Colon (tissue), 2 donors: Measurements from ENCODE around the gene GOLGA8N.
"Not testable (repeated sequence)": the region's sequence is repeated elsewhere in the genome, so short reads cannot be mapped to it uniquely, and the experiment has no call there.

ENCODE experiments used
- FAIRE-seq: peaks from 2 replicates; lab custom pipeline; 2012; peaks lifted over from hg19 to GRCh38; lab: Jason Lieb, UNC
- donor health status: control.
- donor health status: control.

Gene GOLGA8N

GRCh38 chr15:32593151-32593550 is at the start of gene GOLGA8N:
Gene GOLGA8N, plus strand, starts transcription at chr15:32593456.
- not testable (repeated sequence) for FAIRE-seq

DNA sequence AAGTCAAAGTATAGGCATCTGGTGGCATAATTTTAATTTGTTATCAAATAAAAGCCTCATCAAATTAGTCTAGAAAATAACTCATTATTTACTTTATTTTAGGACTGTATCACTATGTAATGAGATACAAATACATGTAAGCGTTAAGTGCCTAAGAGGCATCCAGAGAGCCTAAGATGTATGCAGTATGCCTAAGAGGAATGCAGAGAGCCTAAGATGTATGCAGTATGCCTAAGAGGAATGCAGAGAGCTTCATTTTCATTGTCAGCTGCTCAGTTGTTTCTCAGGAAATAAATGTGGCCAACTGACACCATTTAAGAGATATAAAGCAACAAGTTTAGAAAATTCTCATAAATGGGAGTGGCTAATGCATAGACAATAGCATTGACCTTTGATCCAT is 49.8 kb upstream of the GOLGA8N start:
- not testable (repeated sequence) for FAIRE-seq

DNA sequence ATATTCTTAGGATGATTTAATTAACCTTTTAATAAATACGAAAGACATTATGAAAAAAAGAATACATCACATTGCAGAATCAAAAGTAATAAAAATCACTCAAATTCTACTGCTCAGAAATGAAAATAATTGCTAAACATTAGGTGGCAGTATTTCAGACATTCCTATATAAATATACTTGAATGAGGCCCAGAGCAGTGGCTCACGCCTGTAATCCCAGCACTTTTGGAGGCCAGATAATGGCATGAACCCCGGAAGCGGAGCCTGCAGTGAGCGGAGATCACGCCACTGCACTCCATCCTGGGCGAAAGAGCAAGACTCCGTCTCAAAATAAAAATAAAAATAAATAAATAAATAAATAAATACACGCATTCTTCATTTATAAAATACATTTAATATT is 48.1 kb upstream of the GOLGA8N start:
- not testable (repeated sequence) for FAIRE-seq

DNA sequence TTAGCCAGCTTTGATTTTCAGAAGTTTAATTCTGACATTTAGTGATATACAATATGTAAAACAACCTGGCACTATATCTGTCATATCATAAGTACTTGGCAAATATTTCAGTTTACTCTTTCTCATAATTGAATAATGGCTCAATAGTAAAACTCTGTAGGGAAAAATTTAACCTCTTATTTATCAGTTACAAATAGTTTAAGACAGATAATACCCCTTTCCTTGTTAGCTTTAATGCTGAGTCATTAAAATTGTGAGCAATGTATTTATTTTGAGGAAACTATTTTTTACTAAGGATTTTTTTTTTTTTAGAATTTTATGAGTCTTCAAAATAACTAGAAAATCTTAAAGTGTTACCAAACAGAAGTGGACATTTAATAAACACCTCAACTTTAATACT is 38.7 kb upstream of the GOLGA8N start:
- FAIRE-seq, result peak; percentile 80

DNA sequence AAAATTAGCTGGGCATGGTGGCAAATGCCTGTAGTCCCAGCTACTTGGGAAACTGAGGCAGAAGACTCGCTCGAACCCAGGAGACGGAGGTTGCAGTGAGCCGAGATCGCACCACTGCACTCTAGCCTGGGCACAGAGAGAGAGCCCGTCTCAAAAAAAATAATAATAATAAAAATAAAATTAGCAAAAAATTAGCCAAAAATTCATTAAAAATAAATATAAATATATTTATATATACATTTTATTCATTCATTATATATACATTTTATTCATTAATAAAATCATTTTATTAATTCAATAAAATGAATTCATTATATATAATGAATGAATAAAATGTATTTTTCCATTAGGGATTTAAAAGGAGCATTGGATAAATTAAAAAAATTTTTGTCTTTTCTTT is 31.1 kb upstream of the GOLGA8N start:
- FAIRE-seq, result peak; percentile 71

DNA sequence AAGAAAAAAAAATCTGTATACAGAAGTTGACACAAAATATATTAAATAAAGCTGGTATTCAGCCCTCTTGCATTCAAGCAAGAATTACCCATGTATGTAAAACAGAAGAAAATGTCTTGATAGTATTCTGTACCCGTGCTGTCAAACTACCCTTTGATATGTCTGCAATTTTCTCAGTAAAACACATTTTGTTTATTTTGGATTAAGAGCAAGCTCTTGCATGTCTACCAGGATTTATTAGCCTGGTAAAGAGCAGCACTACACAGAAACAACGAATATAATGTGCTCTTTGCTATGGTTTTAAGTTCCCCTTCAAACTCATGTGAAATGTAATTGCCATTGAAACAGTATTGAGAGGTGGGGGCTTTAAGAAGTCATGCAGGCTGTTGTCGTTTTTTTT is 24.3 kb upstream of the GOLGA8N start:
- FAIRE-seq, result not testable (repeated sequence)

GRCh38 chr15:32578482-32578881 is 14.8 kb upstream of the GOLGA8N start:
- FAIRE-seq, result not testable (repeated sequence)

DNA sequence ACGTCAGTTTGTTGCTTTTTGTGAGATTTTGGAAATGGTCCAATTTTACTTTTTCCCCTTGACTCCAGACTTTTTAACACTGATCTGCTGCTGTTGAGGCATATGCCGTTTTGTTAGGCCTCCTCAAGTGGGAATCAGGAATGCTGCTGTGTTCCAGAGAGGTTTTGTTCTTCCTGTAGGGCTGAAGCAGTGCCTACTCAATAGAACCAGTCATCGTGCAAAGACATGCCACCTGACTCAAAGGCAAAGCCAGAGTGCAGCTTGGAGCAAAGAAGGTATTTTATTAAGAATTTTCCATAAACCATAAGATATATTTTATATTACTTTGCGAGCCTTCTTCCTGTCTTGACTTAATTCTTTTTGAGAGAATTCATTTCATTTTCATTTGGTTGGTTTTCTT is 7.4 kb upstream of the GOLGA8N start:
- FAIRE-seq, result not testable (repeated sequence)

DNA sequence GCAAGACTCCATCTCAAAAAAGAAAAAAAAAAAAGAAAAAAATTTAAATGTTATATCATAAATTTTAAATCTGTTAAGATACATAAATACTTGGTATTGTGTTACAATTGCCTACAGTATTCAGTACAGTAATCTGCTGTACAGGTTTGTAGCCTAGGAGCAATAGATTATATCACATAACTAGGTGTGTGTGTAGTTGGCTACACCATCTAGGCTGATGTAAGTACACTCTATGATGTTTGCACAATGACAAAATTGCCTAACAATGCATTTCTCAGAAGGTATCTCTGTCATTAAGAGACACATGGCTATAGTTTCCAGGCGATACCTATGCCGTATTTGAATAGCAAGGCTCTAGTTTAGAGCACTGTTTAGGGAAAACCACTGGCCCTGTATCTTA is 16.3 kb downstream of the GOLGA8N start:
- not testable (repeated sequence) for FAIRE-seq

GRCh38 chr15:32610719-32611118 is 17.5 kb downstream of the GOLGA8N start:
- FAIRE-seq, result not testable (repeated sequence)

GRCh38 chr15:32614712-32615050 is 21.4 kb downstream of the GOLGA8N start:
- not testable (repeated sequence) for FAIRE-seq

GRCh38 chr15:32615051-32615870 is 22.0 kb downstream of the GOLGA8N start, which contains the start of gene ARHGAP11A:
Gene ARHGAP11A, plus strand, starts transcription at chr15:32615504. Its CDS starts 708 bp downstream, at chr15:32616212.
- not testable (repeated sequence) for FAIRE-seq

DNA sequence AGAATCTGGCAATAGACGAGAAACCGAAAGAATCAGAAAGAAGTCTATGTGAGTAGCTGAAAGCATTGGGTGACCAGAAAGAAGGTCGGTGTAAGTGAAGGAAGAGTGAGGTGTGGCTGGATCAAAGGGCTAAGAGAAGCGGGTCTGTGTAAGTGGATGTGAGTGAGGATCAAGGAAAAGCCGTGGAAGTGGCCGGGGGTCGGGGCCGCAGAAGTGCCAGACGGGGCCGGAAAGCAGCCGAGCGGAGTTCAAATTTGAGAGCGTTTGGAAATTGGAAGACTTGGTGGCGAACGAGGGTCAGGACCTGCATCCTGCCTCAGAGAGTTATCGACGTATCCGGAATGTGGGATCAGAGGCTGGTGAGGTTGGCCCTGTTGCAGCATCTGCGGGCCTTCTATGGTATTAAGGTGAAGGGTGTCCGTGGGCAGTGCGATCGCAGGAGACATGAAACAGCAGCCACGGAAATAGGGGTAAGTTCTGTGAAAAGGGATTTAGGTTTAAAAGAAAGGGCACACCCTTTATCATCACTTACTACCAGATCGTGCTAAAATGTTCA is 22.7 kb downstream of the GOLGA8N start:
- FAIRE-seq, result not testable (repeated sequence)

- no peak for FAIRE-seq
Observed at GRCh38 chr15:32636410-32636809, 43.2 kb downstream of the GOLGA8N start.

- no peak for FAIRE-seq
Observed at GRCh38 chr15:32636908-32637567, 43.8 kb downstream of the GOLGA8N start.

- FAIRE-seq, result no peak
Observed at GRCh38 chr15:32637704-32638103, 44.4 kb downstream of the GOLGA8N start.

DNA sequence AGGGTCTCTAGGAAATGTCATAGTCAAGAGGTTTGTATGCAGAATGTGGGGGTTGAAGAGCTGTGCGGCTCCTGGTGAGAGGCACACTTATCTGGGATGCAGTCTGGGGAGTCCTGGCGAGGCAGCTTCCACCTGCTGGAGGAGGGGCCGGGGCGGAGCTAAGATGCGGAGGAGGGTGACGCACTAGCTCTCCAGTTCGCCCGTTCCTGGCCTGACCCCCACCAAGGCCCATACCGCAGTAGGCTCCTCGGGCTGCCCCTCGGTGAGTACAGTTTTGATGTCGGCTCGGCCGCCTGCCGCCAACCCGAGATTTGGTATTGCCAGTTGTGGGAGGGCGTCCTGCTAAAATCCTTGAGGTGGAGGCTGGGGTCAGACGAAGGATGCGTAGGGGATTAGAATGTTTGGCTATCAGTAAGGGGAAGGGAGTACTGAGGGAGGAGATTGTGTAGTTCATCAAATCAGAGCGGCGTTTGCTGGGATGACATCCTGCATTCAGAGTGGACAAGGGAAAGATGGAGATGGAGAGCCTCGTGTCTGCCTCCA is 48.3 kb downstream of the GOLGA8N start, which contains the start of gene SCG5:
SCG5 (plus strand) TSS at position 194 of the 543 bp plus-strand sequence. CDS start 1,883 bp downstream, outside the sequence.
- FAIRE-seq, result no peak

DNA sequence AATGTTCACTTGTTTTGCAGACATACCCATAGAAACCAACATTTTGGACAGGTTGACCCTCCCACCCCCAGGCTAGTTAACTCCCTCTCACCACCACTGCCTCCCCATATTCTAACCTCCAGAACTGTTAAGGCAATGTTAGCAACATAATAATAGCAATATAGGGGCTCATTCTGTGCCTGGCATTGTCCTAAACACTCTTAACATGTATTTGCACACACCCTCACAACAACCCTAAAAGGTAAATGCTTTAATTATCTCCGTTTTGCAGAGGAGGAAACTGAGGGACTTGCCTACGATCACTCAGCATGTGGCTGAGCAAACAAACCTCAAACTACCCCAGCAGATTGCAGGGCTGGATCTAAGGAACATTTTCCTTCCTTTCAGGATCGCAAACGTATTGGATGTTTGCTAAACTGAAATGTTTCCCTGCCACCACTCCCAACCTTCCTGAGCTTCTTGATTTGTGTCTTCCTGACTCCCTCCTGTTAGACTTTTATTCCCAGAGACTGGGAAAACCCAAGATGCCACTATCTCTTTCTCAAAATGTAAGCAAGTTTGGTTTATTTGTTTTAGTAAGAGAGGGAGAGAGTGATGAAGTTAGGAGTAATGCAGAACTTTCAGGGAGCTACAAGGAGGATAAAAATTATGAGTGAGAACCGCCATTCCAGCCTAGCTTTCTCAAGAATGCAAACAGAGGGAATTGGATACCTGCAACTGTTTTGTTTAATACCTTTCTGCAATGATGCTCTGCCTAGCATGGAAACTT is 49.6 kb downstream of the GOLGA8N start:
- no peak for FAIRE-seq

DNA sequence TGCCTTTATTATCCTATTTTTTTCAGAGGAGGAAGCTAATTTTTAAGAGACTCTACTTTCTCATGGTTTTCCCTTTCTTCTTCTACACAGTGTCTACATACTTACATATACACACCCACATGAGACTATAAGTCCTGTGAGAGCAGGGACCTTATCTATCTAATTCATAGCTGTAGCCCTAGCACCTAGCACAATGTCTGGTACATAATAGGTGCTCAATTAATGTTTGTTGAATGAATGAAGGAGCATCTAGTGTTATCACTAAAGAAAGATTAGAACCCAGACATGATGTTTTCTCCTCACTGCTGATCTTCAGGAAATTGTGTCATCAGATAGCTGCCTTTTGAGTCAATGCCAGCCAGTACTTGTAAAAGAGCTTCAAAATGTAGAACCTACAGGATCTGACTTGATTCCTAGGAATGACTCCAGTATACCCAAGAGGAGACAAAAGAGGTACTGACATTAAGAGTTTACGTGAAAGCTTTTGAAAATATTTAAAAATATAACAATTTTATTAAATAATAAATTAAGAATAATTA is 50.7 kb downstream of the GOLGA8N start:
- FAIRE-seq, result no peak

DNA sequence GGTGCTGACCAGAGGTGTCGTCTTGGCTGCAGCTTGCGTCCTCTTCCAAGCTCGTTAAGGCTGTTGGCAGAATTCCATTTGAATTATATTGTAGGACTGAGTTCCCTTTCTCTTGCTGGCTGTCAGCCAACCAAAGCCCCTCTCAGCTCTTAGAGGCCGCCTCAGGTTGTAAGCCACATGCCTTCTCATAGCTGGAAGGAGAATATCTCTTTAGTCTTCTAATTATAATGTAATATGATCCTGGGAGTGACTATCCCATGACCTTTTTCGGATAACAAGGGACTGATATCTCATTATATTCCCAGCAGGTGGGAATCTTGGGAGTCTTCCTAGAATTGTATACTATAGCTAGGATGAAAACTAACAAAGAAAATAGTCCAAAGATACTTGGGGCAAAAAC is 53.0 kb downstream of the GOLGA8N start:
- FAIRE-seq, result no peak

GRCh38 chr15:32649342-32649741 is 56.1 kb downstream of the GOLGA8N start:
- no peak for FAIRE-seq
